GM18502 (cell line): Measurements from ENCODE around the gene NCOA3.
"Not testable (repeated sequence)": the region's sequence is repeated elsewhere in the genome, so short reads cannot be mapped to it uniquely, and the experiment has no call there.

ENCODE experiments used
- ATAC-seq: cut with Tn5 transposase; IDR thresholded peaks from one replicate; pipeline ENCODE4 v1.9.1; 2021; ENCODE audit warnings: mild to moderate bottlenecking; ENCODE audit not compliant: unreplicated experiment, poor library complexity

Gene NCOA3

DNA sequence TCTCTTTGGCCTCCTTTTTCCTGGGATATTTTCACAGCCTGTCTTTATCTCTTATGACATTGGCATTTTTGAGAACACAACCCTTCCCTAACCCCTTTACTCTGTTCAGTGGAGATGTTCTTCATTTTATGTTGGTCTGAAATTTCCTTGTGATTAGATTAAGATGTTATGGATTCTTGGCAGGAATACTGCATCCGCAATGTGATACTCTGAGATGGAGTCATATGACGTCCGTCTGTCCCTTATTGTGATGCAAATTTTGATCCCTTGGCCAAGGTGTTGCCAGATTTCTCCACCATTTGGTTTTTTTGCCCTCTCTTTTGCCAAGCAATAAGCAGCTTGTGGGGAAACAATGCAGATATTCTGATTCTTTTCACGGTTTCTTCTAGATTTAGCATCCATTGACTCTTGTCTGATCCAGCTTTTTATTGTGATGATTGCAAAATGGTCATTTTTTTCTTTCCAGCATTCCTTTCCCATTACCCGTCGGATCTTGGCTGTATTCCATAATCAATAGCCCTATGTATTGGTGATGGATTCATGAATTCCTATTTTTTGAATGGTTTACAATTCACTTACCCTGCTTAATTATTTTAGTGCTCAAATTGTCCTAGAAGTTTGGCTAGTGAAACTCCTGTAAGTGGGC, 85.1 kb downstream of the NCOA3 start:
- no peak for ATAC-seq

GRCh38 chr20:47588158-47588557, 86.5 kb downstream of the NCOA3 start:
- ATAC-seq = no peak

DNA sequence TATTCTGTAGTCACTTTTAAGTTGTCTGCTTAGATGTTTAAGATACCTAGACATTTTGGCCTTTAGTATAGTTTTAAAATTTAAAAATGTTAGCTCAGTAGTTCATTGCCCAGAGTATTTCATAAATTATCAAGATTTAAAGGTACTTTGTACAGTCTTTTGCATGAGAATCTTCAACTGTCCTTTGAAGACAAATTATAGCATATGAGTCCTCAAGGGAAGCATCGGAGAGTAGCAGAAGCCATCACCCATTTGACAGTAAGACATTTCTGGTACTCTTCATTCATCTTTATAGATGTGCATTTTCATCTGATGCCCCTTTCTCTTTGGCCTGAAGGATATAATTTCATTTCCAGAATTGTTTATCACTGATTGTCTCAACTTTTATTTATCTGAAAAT, 89.5 kb downstream of the NCOA3 start:
- no peak for ATAC-seq

GRCh38 chr20:47594157-47594556, 92.5 kb downstream of the NCOA3 start:
- ATAC-seq = no peak

GRCh38 chr20:47595138-47595537, 93.5 kb downstream of the NCOA3 start:
- ATAC-seq = not testable (repeated sequence)

DNA sequence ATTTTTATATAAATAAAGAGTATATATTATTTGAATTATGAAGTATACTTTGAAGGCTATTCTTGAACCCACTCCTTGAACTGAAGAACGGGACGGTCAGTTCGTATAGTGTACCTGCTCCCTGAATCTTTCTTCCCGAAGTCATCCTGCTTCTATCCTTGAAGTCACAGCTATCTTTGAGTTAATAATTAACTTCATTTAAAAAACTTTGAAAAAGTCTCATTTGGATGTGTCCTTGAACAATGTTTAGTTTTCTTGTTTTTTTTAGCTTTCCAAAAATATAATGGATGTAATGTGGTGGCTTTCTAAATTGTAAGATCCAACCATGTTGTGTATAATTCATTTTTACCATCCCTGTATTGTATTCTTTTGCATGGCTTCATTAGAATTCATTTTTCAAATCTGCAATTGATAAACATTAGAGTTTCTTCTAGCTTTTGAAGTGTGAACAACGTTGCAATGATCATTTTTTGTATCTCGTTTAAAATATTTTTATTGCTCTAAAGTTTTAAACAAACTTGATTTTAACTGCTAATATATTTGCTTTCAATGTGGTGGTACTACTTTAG, 94.4 kb downstream of the NCOA3 start:
- no peak for ATAC-seq

DNA sequence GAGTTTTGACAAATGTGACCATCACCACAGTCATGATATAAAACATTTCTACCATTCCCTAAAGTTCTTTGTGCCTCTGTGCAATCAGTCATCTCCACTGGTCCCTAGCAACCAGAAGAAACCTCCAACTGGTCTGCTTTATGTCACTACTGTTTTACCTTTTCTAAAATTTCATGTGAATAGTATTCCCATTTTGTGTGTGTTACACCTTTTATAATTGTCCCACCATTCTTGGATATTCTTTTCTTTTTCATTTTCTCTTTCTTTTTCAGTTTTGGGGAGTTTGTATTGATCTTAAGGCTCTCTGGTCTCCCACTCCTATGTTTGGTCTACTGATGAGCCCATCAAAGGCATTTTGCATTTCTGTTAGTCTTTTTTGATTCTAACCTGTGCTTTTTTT, 95.4 kb downstream of the NCOA3 start:
- ATAC-seq = no peak

DNA sequence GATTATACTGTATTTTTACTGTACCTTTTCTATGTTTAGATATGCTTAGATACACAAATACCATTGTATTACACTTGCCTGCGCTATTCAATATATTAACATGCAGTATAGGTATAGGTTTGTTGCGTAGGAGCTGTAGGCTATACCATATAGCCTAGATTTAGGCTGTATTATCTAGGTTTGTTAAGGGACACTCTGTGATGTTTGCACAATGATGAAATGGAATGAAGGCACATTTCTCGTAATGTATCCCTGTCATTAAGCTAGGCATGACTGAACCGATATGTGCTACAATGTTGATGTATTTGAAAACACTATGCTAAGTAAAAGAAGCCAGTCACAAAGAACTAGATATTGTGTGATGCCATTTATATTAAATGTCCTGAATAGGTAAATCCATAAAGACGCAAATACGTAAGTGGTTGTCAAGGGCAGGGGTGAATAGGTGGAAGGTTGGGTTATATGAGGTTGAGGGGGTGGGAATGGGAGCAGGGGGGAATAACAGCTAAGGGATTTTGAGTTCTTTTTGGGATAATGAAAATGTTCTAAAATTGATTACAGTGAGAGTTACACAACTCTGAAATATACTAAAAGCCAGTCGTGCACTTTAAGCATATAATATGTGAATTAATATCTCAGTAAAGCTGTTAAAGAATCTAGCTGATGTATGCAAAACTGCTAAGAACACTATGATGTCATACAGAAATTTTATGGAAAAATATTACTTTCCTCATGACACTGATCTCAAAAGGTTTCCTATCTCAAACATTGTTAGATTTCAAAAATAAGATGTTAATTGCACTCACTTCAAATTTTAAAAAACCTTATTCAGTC, 97.4 kb downstream of the NCOA3 start:
- ATAC-seq = no peak

DNA sequence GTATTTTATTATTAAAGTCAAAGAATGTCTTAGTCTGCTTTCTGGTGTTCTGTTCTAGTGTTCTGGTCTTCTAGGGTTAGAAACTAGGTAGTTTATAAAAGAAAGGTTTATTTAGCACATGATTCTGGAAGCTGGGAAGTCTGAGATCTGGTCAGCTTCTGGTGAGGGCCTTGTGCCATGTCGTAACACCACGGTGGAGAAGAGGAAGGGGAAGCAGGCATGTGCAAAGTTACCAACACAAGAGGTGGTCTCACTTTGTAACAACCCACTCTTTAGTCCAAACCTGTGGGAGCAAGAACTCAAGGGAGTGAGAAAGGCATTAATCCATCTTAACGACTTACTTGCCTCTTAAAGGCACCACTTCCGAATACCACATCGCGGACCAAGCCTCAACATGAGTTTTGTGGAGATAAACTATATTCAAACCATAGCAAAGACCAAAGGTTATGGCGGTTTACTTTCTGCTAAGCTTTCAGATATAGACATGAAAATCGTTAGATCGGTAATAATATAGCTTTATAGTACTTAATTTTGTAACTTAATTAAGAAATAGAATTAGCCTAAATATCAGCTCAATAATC, 99.4 kb downstream of the NCOA3 start:
- no peak for ATAC-seq

GRCh38 chr20:47603260-47603659, 101.6 kb downstream of the NCOA3 start:
- no peak for ATAC-seq

- no peak for ATAC-seq
Observed at GRCh38 chr20:47605673-47606413, 104.2 kb downstream of the NCOA3 start.

DNA sequence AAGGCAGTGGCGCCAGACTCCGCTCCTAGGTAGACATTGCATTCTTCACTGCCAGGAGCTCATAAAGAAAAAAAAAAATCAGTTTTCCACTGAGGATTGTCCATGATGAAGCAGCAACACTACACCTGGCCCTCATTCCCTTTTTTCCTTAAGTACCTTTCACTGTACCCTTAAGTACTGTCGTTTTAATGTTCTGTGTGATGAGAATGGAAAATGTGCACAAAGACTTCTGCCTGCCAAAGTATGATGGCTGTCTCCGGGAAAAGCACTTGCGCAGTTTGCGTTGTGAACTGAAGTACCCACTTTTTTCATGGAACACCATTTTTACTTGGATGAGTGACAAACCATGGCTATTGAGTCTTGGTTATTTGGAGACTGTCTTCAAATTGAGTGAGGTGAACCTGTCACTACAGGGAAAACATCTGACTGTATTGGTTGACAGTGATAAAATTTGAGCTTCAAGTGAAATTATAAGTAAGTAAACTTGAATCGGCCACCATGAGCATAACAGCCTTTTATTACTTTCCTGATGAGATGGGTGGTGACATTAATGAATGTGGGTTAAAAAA, 104.8 kb downstream of the NCOA3 start:
- ATAC-seq = no peak

DNA sequence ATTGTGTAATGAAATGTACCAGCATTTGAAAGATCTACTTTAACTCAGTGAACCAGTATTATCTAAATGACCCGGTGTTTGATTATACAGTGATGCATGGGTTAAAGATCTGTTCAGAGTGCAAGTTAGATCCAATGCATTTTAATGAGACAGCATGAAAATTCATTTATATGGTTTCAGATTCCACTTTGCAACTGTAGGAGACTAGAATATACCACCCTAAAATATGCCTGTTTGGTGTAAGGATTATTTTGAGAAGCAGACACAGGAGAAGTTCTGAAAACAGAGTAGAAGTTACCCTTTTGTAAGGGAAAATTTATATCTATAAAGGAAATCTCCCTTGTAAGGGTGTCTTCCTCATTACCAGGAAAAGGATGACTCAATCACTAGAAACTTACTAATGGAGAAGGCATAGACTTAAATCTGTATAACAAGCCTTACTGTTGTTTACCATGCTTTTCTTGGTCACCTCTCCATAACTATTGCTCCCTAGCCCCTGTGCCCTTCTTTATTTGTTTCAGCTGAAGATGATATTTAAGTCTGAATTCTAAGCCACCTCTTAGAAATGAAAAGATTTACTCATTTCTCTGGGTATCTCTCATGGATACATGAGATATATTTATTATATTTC, 105.4 kb downstream of the NCOA3 start:
- no peak for ATAC-seq

DNA sequence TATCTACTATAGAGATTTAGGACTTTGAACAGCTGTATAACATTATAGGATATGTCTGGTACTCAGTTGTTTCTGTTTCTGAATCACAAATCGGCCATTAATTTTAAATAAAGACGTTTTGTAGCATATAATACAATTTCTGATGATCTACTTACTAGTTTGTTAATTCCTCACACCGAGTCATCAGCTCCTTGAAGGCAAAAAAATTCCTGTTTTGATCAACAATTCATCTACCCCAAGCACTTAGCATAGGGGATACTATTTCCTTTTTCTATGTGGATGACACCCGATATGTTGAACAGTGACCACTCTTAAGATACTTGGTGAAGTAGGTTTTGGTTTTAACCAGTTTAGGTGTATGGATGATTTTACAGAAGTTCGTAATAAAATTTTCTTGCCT, 107.3 kb downstream of the NCOA3 start:
- no peak for ATAC-seq

DNA sequence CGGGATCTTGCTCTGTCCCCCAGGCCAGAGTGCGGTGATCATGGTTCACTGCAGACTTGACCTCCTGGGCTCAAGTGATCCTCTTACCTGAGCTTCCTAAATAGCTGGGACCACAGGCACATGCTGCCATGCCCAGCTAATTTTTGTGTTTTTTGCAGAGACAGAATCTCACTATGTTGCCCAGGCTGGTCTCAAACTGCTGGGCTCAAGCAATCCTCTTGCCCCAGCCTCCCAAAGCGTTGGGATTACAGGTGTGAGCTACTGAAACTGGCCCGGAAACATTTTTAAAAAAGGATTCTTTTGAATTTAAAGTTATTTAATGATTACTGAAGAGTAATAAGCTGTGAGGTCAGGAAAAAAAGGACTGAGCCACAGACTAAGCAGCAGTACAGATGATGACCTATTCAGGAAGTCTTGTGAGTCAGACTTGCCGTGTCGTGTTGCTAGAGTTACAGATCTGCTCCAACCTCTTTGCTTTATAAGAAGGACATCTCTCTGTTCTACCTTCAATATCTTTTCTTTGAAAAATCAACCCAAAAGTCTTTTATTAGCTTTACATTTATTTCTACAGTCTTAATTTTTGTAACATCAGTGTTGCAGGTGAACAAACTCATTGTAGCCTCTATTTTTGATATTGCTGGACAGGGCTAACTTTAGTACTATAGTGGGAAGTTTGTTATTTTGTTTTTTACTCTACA, 108.7 kb downstream of the NCOA3 start:
- peak; percentile 49 for ATAC-seq

GRCh38 chr20:47610945-47611250, 109.2 kb downstream of the NCOA3 start:
- ATAC-seq = no peak

- no peak for ATAC-seq
Observed at GRCh38 chr20:47611785-47612184, 110.1 kb downstream of the NCOA3 start.

- no peak for ATAC-seq
Observed at GRCh38 chr20:47612670-47613069, 111.0 kb downstream of the NCOA3 start.

- no peak for ATAC-seq
Observed at GRCh38 chr20:47614703-47615309, 113.1 kb downstream of the NCOA3 start.
